T-helper 2 cell treated with Interferon-gamma antibody and Interleukin-4, amounts not matched to agents 100 ng/mL and 5 ng/mL, for 36 hours (primary cell): ENCODE measurements around the gene SPOCK2. TPM values are rescaled to one million over a fixed set of nuclear protein-coding genes. Genes with fewer than 3 reads are reported as not detected.

Experiments used
- intact Hi-C: fragments of 100-400 bp; cut with micrococcal nuclease; formaldehyde crosslinking; loops from one replicate; pipeline ENCODE4 v1.15.1; 2023
- total RNA-seq: library from RNA; stranded (reverse); gene quantifications from 2 replicates; pipeline ENCODE4 v1.2.3, GENCODE V29; 2022

Gene SPOCK2
- total RNA-seq, 1 donor from 2014 or later: 217 TPM

DNA sequence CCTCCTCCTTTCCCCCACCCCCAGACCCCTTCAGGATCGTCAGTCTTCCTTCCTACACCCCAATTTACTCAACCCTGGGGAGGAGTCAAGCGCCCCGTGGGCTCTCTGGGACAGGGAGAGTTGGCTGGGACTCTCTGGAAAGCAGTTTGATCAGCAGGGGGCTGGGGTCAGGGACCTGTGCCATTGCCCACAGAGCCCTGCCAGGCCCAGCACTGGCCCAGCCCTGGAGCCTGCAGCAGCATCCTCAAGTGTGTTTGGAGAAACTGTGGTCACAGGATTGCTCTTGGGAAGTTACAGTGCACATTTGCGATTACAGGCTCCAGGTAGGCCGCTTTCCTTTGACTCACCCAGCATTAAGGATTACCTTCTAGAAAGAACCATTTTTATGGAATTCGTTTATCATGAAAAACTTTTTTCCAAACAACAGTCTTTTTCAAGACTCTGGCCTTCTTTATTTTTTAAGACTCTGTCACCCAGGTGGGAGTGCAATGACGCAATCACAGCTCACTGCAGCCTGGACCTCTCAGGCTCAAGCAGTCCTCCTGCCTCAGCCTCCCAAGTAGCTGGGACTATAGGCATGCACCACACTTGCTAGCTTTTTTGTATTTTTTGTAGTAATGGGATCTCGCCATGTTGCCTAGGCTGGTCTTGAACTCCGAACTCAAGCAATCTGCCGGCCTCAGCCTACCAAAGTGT, 73.4 kb downstream of the SPOCK2 start:
- intact Hi-C loops: no loop called here

GRCh38 chr10:72014197-72014596, 74.2 kb downstream of the SPOCK2 start:
- intact Hi-C loops: no loop called here

DNA sequence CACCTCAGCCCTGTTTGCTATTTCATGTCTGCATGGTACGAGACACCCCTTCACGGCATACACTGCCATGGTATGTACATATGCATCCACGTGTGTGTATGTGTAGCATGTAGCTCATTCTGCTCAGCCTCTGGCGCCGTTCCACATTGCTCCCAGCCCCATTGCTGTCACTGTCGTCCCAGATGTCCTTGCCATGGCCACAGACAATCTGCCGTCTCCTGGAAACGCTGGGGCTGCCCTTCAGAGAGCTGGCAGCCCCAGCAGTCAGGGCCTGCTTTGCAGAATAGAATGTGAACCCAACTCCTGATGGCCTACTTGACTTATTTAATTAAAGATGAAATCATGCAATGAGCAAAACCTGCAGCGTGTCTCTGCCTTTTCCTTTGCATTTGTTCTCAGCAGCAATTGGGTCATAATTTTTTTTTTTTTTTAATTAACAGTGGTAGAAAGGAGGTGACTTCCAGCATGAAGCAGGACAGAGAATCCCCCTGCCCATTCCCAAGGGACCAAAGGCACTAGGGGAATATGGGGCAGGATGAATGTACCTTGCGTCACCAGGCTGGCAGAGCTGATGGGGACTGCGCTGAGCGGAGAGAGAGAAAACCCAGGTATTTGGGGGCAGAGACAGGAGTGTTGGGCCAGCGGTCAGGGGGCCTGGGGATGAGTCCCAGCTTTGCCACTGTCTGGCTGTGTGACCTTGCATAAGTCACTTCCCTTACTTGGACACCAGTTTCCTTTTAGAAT, 75.0 kb downstream of the SPOCK2 start:
- intact Hi-C loops: no loop called here

GRCh38 chr10:72012796-72013195, 75.6 kb downstream of the SPOCK2 start:
- intact Hi-C loops: no loop called here

DNA sequence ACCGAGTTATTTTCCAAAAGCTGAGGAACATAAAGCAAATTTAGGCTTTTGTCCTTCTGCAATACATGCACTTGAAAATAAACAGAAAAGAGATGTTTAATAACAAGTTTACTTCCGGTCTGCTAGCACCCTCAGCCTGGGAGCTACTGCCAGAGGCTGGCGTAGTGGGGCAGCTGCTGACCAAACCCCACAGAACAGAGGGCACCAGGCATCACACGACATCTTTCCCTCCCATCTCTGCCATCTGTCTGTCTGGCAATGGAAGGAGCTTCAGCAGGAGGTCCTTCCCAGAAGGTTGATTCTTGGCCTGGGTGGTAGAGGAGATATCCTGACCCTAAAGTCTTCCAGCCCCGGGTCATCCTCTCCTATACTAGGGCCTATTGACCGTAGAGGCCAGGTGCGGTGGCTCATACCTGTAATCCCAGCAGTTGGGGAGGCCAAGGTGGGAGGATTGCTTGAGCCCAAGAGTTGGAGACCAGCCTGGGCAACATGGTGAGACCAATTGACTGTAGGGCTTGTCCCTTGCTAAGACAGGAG, 76.3 kb downstream of the SPOCK2 start:
- intact Hi-C loops: no loop called here

DNA sequence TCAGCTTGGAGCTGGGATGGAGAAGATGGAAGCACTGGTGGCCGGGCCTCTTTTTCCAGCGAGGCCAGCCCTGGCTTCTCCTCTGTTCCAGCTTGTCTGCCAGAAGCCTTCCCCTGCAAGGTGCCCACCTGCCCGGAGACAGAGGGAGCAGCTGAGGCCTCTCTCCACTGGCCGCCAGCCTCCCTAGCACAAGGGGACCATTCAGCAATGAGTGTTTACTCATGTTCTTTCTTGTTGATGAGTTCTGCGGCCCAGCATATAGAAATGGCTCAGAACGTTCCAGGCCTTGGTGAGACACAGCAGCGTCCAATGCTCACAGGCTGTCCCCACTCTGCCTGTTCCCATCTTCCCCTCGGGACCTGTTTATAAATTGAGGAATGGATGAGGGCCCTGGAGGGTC, 76.9 kb downstream of the SPOCK2 start:
- intact Hi-C loops: no loop called here

DNA sequence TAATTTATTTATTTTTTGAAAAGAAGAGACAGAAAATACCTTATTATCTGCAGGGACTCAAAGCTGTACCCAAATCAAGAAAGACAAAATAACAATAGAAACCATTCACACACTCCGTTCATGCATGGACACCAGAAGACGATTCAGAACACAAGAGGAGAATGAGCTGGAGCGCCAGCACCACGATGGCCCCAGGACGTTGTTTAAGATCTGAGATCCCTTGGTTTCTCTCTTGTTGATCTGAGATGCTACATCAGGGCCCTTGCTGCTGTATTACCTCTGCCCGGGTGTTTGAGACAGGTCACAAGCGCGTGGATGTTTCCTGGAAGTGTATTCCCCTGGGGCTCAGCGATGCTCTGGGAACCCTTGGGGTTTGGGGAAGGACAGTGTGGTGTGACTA, 77.3 kb downstream of the SPOCK2 start:
- intact Hi-C loops: no loop called here

DNA sequence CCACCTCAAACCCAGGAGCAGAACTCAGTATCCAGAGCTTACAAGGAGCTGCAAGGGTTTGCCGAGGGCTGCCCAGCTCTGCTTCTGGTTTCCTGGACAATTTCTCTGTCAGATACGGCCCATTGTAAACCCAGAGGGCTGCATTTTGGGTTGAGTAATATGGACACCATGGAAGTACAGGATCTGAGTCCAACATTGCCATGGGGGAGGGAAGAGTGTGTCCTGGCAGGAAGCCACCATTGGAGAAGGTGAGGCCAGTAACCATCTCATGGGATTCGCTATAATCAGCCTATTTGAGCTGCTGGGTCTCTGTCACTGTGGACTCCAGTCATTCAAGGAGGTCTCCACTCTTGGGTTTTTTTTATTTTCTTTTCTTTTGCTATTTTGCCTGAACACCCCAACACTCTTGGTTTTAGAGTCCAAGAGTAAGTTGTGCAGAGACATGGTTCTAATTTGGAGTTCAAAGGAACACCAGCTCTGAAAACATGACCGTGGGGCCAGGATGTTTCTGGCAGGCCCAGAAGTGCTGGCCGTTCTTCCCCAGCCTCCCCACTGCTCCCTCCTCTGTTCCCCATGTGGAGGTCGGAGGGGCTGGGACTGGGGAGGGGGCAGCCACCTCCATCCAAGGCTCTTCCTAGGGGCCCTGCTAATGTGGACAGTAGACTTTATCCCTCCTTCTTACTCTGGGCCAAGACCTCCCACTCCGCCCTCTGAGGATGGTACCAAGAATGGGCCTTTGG, 77.9 kb downstream of the SPOCK2 start:
- intact Hi-C loops: no loop called here

GRCh38 chr10:72009425-72010081, 78.8 kb downstream of the SPOCK2 start:
- intact Hi-C loops: no loop called here

DNA sequence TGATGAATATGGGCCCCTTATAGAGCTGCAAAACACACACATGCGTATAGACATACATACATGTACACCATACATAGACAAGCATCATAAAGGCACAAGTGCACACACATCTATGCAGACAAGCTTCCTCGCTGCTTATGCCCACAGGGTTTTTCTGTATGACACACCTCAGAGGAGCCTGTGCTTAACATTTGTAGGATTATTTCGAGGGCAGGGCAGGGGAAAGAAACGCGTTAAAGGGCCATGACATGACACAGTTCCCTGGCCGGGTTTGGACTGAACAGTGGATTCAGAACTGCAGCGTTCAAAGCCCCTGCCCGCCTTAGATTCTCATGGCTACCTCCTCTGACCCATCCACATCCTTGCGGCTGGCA, 79.3 kb downstream of the SPOCK2 start:
- intact Hi-C loops: no loop called here

Other genes with a start within 250 kb of the SPOCK2 start
- gene PSAP, start 237.3 kb downstream of the SPOCK2 start, total RNA-seq: 117 and 123 TPM in 2 replicates
- 0.02 and 0.05 TPM in 2 replicates for gene CHST3, start 124.2 kb downstream of the SPOCK2 start, total RNA-seq
- gene ANAPC16, start 127.5 kb upstream of the SPOCK2 start, total RNA-seq: 78.7 and 82.1 TPM in 2 replicates
- 24.3 and 26.1 TPM in 2 replicates for gene ASCC1, start 127.7 kb upstream of the SPOCK2 start, total RNA-seq
- 154 and 155 TPM in 2 replicates for gene DDIT4, start 185.4 kb upstream of the SPOCK2 start, total RNA-seq